ENCODE results near the gene A2ML1.

The A2ML1 gene

GRCh38 chr12:8911606-8912268 lies 89.3 kb downstream of the A2ML1 start:
- no peak for TF ChIP-seq CTCF (conservative IDR thresholded peaks at IDR 0.05; ENCODE audit: low read depth, low read length)
- no peak overlapping the region for H3K4me3 ChIP-seq (ENCODE audit: low read length)
- DNase-seq (ENCODE audit: low read depth) = no peak

GRCh38 chr12:8912914-8913313 lies 90.5 kb downstream of the A2ML1 start:
- no peak overlapping the region for H3K4me3 ChIP-seq (ENCODE audit: low read length)
- peak; percentile 15 for TF ChIP-seq CTCF (conservative IDR thresholded peaks at IDR 0.05; ENCODE audit: low read depth, low read length)
- DNase-seq (ENCODE audit: low read depth) = no peak

GRCh38 chr12:8913702-8914032 lies 91.2 kb downstream of the A2ML1 start:
- TF ChIP-seq CTCF (conservative IDR thresholded peaks at IDR 0.05; ENCODE audit: low read depth, low read length) = no peak
- no peak for DNase-seq (ENCODE audit: low read depth)
- H3K4me3 ChIP-seq (ENCODE audit: low read length) = peak overlapping the region; percentile 86

- peak; percentile 32 for DNase-seq (ENCODE audit: low read depth)
- peak; percentile 60 for TF ChIP-seq CTCF (conservative IDR thresholded peaks at IDR 0.05; ENCODE audit: low read depth, low read length)
- H3K4me3 ChIP-seq (ENCODE audit: low read length) = peak within 1 kb of the TSS; percentile 86
Observed at GRCh38 chr12:8914033-8914715, 91.8 kb downstream of the A2ML1 start, which contains the start of gene PHC1. PHC1 (plus strand) TSS chr12:8914509; CDS start chr12:8917678, 3,169 bp downstream.

GRCh38 chr12:8914716-8915526 lies 92.5 kb downstream of the A2ML1 start:
- H3K4me3 ChIP-seq (ENCODE audit: low read length) = peak overlapping the region; percentile 84
- DNase-seq (ENCODE audit: low read depth) = no peak
- TF ChIP-seq CTCF (conservative IDR thresholded peaks at IDR 0.05; ENCODE audit: low read depth, low read length) = no peak

- no peak for TF ChIP-seq CTCF (conservative IDR thresholded peaks at IDR 0.05; ENCODE audit: low read depth, low read length)
- DNase-seq (ENCODE audit: low read depth) = no peak
- H3K4me3 ChIP-seq (ENCODE audit: low read length) = no peak overlapping the region
Observed at GRCh38 chr12:8916154-8916553, 93.7 kb downstream of the A2ML1 start.

All from retinal pigment epithelial cell (primary cell).